ENCODE measurements around the gene MEOX2.

The MEOX2 gene

GRCh38 chr7:15680446-15680845, 6.0 kb downstream of the MEOX2 start:
- no peak for DNase-seq

GRCh38 chr7:15679306-15679705, 7.2 kb downstream of the MEOX2 start:
- DNase-seq, result no peak

- DNase-seq, result no peak
Observed at GRCh38 chr7:15678653-15679052, 7.8 kb downstream of the MEOX2 start.

GRCh38 chr7:15675379-15675778, 11.1 kb downstream of the MEOX2 start:
- no peak for DNase-seq

GRCh38 chr7:15674586-15674985, 11.9 kb downstream of the MEOX2 start:
- DNase-seq, result no peak

- no peak for DNase-seq
Observed at GRCh38 chr7:15669443-15670090, 16.9 kb downstream of the MEOX2 start.

- no peak for DNase-seq
Observed at GRCh38 chr7:15667991-15668390, 18.5 kb downstream of the MEOX2 start.

- no peak for DNase-seq
Observed at GRCh38 chr7:15662451-15662850, 24.0 kb downstream of the MEOX2 start.

- no peak for DNase-seq
Observed at GRCh38 chr7:15658247-15658646, 28.2 kb downstream of the MEOX2 start.

GRCh38 chr7:15652776-15653290, 33.6 kb downstream of the MEOX2 start:
- no peak for DNase-seq

- DNase-seq, result no peak
Observed at GRCh38 chr7:15651693-15652092, 34.8 kb downstream of the MEOX2 start.

GRCh38 chr7:15650787-15651186, 35.7 kb downstream of the MEOX2 start:
- no peak for DNase-seq

- DNase-seq, result no peak
Observed at GRCh38 chr7:15648461-15648961, 38.0 kb downstream of the MEOX2 start.

- no peak for DNase-seq
Observed at GRCh38 chr7:15647309-15647708, 39.2 kb downstream of the MEOX2 start.

- peak; percentile 60 for DNase-seq
Observed at GRCh38 chr7:15643000-15643705, 43.3 kb downstream of the MEOX2 start.

GRCh38 chr7:15628876-15629275, 57.6 kb downstream of the MEOX2 start:
- DNase-seq, result no peak

- DNase-seq, result no peak
Observed at GRCh38 chr7:15626041-15626440, 60.4 kb downstream of the MEOX2 start.

GRCh38 chr7:15625466-15625865, 61.0 kb downstream of the MEOX2 start:
- no peak for DNase-seq

- no peak for DNase-seq
Observed at GRCh38 chr7:15621468-15621867, 65.0 kb downstream of the MEOX2 start.

GRCh38 chr7:15620491-15621185, 65.8 kb downstream of the MEOX2 start:
- no peak for DNase-seq

- no peak for DNase-seq
Observed at GRCh38 chr7:15618275-15618674, 68.2 kb downstream of the MEOX2 start.

- DNase-seq, result no peak
Observed at GRCh38 chr7:15612205-15612604, 74.3 kb downstream of the MEOX2 start.

GRCh38 chr7:15610503-15610902, 76.0 kb downstream of the MEOX2 start:
- no peak for DNase-seq

- no peak for DNase-seq
Observed at GRCh38 chr7:15609287-15609686, 77.2 kb downstream of the MEOX2 start.

Data from islet precursor cell (in vitro differentiated cells).